GM12892 (cell line): ENCODE data around the gene EPHA6.

ENCODE experiments used
- POLR2A ChIP-seq: IDR thresholded peaks from 2 replicates; pipeline ENCODE4 v1.6.1; 2011; ENCODE audit warnings: low read depth, low read length, control low read depth
- POLR2AphosphoS5 ChIP-seq: IDR thresholded peaks from 2 replicates; pipeline ENCODE4 v1.6.1; 2011; ENCODE audit warnings: low read depth, low read length, control low read depth

- TF ChIP-seq POLR2A (no peak), POLR2AphosphoS5 (no peak)
Observed at GRCh38 chr3:97148931-97149330, 334.5 kb downstream of the EPHA6 start.
